GM04504 (cell line): Measurements from ENCODE around the gene FAM120A.

Source experiments
- DNase-seq: peaks from one replicate; pipeline ENCODE4 v3.0.0-alpha.2; 2012; ENCODE audit warnings: low read depth

FAM120A gene

DNA sequence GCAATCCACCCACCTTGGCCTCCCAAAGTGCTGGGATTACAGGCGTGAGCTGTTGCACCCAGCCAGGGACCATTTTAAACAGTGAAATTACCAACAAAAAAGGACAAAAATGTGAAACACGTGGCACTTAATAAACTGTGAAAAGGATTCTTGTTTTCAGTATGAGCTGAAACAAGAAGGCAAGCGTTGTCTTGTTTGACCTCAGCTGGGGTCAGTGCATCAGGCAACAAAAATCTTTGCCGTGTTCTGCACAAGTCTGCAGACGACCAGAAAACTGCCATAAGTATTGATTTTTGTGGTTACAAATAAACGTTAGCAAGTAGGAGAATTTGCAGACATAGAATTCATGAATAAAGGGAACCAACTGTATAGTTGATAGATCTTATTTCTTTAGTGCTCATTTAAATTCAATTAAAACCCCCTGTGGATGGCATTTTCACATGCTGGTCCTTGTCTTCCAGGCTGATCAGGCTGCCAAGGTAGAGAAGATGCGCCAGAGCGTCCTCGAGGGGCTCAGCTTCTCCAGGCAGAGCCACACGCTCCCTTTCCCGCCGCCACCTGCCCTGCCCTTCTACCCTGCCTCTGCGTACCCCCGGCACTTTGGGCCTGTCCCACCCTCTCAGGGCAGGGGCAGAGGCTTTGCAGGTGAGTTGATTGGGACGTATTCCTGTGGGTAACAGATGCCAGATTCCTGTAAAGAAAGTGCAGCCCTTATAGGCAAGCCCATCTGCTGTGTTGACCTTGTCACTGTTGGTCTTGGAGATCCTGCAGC, 106.1 kb downstream of the FAM120A start:
- DNase-seq: no peak

DNA sequence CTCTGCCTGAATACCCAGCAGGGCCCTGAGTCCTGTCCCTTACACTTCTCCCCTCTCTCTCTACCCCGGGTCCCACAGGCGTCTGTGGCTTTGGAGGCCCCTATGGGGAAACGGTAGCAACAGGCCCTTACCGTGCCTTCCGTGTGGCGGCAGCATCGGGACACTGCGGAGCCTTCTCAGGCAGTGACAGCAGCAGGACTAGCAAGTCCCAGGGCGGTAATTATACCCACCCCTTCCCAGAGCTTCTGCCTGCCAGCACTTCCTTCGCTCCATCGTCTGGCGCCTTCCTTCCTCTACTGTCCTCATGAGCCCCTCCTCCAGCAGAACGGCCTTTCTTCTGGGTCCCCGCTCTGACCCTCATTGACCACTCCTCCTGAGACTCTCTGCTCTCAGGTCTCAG, 107.0 kb downstream of the FAM120A start:
- DNase-seq: no peak

DNA sequence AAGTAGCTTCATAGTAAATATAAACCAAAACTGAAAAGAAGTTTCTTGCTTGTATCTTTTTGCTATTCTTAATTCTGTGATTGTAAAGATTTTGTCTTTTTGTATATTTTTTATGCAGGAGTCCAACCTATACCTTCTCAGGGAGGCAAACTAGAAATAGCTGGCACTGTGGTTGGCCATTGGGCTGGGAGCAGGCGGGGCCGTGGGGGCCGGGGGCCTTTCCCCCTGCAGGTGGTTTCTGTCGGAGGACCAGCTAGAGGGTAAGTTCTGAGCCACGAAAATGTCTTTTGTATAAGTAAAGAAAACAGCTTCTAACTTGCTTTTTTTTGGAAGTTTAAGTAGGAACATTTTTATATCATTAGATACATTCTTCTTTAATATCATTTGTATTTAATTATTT, 109.5 kb downstream of the FAM120A start:
- DNase-seq: no peak

DNA sequence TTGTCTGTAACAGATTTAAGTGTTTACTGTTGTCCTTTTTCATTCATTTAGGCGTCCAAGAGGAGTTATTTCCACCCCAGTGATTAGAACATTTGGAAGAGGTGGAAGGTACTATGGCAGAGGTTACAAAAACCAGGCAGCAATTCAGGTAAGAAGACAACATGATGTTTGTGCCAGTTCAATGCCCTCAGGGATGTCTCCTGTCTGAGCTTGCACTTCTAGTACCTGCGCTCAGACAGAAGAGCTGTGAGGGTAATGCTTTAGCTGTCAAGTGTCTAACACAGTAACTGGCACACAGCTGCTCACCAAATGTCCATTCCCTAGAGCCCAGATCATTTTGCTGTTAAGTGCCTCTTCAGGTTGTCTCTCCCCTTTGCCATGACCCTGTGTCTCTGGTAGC, 110.7 kb downstream of the FAM120A start:
- no peak for DNase-seq

DNA sequence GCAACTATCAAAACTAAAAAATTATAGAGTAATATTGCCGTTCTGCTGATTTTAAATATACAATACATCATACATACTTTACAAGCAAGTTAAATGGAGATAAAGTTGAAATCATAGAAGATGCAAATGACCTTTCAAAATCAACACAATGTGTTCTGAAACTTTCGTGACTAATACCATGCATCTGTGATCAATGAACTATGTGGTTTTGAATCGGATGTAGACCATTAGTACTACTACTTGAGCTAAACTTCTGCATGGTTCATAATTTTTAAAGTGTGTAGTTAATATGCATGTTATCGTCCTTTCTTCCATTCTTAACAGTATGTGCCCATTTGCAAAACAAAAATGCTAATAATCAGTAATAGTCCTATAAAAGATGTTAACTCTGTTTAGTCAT, 113.6 kb downstream of the FAM120A start:
- no peak for DNase-seq

DNA sequence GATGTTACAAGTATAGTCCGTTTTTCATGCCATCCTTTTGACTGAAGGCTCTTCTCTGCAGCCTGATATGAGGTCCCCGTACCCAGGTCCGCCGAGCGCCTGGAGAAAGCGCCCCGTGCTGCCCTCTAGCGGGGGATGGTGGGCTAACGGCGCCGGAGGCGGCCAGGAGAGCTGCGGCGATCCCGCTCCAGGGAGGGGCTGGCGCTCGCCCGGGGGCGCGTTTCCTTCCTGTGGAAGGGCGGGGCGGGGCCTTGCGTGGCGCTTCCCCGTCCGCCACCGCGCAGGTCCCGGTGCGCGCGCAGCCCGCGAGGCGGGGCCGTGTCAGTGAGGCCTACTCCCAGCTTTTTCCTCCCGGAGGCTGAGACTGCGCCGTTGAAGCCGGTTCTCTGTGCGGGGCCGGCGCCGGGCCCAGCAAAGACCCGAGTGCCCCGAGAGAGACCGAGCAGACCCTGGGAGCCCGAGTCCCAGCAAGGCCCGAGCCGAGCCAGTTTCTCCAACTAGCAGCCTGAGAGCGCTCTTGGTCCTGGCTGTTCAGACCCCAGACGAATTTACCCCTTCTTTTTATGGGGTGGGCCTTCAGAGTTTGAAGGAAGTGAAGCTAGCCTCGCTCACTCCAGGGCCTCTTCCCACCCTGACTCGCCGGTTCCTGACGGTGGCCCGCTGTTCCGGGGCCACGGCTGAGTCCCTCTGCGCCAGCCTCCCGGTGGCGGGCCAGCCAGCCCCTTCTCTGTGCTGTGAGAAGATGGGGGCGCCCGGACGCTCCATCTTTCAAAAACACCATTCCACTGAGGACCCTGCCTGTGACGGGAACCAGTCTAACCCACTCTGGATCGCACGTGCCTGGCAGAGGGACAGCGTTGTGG, 115.2 kb downstream of the FAM120A start:
- DNase-seq: peak; percentile 91

DNA sequence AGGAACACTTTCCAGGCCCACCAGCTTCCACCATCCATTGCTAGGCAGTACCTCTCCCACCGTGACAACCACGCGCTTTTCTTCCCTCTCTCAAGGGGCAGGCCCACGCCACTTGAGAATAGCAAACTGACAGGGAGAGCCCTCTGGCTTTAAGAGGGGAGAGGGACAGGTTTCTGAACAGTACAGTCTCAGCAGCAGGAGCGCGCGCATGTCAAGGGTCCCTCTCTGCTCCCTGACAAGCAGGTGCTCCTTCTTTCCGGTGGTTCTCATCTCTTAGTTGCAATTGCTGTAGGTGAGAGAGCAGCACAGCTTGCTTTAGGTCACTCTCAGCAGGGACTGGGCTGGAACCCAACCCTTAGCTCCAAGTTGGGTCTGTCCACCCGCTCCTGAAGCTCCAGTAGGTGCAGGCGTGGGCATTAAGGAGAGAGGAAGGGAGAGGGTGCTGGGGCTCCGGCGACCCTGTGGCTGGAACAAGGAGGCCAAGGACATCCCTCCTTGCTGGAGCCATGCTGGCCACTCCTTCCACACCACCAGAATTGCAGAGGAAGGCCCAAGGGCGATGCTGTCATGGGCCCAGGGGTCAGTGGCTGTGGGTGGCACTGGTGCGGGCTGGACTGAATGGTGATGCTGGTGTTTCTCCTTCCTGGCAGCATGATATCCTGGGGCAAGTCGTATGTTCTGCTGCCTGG, 115.9 kb downstream of the FAM120A start:
- no peak for DNase-seq

DNA sequence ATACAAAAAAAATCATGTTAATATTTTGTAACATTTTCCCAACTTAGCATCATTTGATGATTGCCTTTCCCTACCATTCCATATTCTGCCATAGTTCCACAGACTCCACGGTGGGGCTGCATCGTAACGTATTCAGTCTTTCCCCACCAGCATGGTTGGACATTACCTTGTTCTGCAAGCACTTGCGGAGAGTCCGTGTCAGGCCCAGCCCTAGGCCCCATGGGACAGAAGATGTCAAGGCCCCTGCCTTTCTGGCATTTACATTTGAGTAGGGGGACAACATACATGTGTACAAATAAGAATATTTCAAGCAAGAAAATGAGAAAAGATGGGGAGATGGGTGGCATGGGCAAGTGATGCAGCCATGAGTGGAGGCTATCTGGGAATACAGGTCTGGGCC, 116.7 kb downstream of the FAM120A start:
- DNase-seq: no peak

DNA sequence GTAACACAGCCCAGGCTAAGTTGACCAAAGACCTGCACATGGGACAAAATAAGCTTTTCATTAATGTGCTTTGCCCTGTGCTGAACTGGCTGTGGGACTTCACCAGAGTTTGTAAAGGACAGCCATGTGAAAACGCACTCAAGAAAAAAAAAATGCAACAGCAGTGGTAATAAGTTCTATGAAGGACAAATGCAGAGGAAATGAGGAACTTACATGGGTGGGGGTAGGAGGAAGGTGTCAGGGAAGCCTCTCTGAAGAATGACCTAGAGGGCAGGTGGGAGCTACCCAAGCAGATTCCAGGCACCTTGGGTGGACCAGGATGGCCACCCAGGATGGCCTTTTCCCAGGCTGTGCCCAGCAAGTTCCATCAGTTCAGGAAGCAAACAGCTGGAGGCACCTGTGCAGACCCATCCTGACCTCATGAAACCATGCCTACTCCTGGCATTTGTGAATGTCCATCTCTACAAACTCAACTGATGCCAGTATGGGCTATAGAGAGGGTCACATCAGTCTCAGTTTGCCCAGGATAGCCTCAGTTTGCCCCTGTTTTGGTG, 118.2 kb downstream of the FAM120A start:
- DNase-seq: no peak

DNA sequence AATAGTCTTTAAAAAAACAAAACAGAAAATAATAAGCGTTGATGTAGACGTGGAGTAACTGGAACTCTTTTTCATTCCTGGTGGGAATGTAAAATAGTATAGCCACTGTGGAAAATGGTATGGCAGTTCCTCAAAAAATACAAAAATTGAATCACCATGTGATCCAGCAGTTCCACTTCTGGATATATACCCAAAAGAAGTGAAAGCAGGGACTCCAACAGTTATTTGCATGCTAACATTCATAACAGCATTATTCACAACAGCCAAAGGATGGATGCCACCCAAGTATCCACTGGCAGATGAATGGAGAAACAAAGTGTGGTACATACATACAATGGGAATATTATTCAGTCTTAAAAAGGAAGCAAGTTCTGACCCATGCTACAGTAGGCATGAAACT, 120.7 kb downstream of the FAM120A start:
- no peak for DNase-seq

DNA sequence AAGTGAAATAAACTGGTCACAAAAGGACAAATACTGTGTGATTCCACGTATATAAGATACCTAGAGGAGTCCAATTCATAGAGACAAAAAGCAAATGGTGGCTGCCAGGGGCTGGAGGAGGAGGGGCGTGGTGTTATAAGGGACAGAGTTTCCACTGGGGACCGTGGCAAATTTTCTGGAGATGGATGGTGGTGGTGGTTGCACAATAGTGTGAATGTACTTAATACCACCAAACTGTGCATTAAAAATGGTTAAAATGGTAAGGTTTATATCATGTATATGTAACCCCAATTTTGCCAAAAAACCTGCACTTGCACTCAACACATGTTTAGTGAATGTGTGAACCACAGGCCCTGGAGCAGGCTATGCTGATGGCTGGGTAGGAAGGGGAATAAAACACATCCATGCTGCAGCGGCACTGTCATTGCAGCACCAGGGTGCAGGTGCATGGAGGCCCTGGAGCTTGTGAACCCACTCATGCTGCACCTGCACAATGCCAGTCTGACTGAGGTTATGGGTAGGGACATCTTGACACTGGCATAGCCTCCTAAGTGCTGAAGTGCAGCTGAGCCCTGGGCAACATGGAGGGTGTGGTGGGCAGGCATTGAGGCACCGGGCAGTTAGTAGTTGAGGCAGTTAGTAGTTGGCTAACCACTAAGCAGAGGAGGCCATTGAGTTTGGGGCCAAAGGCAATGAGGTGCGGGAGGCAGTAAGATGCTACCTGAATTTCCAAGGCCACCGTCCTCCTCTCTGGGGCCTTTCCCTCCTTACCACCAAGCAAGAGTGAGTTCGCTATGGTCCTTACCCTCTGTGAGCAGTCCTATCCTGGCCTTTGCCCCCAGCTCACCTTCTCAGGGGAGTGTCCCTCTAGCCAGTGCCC, 121.4 kb downstream of the FAM120A start:
- DNase-seq: no peak

DNA sequence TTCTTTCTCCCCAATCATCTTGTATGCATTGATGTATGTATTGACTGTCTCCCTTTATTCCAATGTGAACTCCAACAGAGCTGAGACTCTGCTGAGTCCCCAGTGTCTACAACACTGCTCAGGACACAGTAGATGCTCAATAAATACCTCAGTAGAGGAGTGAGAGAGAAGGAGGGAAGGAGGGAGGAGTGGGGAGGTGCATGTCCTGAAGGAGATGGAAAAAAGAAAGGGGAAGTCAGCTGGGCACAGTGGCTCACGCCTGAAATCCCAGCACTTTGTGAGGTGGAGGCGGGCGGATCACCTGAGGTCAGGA, 122.0 kb downstream of the FAM120A start:
- no peak for DNase-seq

DNA sequence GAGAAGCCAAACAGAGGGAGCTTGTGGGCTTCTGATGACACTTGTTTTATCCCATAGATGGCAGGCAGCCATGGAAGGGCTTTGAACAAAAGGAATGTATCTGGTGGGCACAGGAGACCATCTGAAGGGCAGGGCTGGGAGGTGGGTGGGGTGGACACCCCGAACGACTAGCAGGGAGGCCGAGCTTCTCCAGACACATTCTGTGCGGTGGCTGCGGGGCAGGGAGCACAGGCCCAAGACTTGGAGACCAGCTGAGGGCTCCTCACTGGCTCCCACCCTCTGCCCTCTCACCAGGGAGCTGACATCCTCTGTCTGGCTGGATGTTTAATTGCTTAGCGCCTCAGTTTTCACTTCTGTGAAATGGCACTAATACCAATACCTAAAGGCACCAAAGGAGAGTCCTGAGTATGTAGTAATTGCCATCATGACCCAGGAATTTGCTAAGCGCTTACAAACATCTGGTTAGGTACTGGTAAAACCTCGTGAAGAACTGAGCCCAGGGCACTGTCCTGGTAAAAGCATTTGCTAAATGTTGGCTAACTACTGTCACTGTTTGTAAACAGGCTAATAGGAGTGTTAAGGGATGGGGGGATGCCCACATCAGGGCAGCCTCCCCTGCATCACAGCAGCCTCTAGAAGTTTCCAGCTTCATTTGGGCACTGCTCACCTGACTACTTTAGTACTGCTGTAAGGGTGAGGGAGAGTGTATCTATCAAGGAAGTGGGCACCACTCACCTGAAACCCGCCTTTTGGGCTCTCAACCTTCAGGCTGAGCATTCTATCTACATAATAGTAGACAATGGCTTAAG, 122.8 kb downstream of the FAM120A start:
- DNase-seq: no peak

DNA sequence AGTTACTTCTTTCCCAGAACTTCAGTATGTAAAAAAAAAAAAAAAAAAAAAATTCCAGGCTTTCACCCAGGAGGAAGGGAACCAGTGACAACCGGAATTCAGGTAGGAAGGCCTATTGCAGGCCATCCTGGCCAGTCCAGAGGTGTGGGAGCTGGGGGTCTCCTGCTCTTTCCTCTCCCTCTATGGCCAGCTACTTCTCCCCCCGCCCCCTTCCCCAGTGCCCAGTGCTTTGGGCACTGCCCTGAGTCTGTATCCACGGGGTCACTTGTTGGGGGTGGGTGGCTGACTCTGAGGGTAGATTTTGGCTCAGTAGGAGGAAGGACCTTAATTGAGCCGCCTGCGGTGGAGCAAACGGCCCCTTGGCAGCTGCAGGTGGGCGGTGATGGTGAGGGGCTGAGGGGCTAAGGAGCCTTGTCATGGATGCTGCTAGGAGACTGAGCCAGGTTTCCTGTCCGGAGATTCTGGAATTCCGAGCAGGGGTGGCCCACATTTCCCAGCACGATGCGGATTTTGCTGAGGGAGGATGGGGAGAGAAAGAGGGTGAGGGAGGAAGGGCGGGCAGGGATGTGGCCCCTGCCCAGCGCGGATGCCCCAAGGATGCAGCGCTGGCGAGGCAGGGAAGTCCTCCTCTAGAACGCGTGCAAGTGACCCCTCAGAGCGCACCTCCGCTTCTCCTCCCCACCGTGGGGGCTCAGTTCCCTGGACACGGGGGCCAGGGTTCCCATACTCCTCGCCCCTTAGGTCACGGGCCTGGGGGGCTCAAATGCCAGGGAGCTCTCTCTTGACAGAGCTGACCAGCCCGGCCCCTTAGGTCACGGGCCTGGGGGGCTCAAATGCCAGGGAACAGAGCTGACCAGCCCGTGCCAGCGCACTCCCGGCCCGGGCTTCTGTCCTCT, 123.7 kb downstream of the FAM120A start:
- DNase-seq: no peak

DNA sequence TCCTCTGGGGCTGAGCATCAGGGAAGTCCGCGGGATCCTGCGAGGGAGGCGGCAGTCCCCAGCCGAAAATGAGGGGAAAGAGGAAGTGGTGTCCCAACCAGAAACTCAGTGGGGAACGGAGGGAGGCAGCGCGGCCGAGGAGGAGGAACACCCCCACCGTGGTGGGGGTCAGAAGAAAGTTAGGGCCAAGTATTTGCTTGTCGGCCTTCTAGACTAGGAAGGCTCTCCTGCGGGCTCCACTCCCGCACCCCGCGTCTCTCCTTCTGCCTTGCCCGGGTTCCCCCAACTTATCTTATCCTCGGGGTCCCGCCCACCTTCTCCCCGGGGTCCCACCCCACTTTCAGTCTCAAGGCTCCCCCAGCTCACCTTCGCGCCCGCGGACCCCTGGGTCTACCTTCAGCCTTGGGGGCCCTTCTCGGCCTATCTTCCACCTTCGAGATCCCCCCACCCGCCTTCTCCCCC, 124.3 kb downstream of the FAM120A start:
- DNase-seq: no peak

DNA sequence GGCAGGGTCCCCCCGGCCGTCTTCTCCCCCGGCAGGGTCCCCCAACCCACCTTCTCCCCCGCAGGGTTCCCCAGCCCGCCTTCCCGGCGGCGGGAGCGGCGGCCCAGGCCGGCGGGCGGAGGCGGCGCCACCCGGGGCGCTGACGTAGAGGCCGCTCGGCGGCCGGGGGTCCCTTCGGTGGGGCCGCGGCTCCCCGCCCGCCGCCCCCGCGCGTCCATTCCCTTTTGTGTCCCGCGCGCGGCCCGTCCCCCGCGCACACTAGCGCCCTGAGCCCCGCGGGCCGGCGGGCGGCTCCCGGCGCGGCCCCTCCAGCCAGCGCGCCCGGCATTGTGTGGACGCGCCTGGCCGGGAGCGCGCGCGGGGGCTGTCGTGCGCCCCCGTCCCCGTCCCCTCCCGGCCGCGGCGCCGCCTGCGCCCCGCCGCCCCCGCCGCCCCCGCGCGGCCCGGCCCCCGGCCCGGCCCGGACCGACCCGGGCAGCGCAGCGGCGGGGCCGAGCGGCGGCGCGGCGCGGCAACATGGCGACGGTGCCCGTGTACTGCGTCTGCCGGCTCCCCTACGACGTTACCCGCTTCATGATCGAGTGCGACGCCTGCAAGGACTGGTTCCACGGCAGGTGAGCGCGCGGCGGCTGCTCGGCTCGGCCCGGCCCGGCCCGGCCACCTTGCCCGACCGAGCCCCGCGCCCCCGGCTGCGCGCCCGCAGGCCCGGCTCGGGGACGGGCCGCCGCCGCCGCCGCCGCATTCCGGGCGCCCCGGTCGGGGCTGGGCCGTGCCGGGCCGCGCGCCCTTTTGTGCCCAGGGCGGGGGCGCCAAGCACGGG, 125.0 kb downstream of the FAM120A start, which contains the start of gene PHF2:
Gene PHF2 (plus strand): TSS at position 327 of the 820 bp plus-strand sequence. CDS start 190 bp downstream, at position 517.
- DNase-seq: no peak

DNA sequence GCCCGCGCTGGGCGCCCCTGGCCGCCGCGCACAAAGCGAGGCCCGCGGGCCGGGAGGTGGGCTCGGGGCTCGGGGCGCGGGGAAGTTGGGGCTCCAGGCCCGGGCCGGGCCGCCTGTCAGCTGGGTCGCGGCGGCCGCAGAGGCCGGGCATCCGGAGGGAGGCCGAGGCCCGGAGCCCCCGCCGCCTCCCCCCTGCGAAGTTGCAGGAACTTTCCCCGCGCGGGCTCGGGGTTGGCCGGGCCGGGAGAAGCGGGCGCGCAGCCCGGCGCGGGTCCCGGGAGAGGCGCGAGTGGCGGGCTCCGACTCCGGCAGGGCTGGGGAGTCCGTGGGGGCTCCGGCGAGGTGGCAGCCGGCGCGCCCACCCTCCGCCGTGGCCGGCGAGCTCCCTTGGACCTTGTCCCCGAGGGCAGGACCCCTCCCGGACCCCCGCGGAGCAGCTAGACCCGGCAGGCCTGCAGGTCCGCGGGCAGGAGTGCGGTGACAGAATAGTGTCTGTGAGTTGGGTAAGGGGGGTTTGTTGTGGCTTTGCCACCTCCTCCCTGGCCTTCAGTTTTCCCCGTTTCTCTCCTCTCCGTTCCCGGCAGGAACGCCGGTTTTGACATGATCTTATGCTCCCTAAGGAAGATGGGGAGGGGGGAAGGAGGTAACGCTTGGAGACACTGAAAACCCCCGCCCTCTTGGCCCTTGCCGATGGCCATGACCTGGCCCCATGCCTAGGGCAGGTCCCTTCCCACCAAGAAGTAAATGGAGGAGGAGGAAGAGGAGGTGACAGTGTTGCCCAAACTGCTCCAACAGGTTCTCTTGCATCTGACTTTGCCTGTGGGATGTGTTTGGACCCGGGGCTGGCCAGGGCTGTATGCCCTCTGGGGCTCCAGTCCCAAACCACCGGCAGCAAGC, 125.8 kb downstream of the FAM120A start:
- DNase-seq: no peak
